BE2C (cell line): ENCODE results near the gene PTPRR.

ENCODE experiments used
- DNase-seq: peaks from one replicate; pipeline ENCODE4 v3.0.0-alpha.2; 2020
- H3K27me3 ChIP-seq: fragments of 250-450 bp; sonication (Bioruptor Pico); 2 replicates; pipeline ENCODE4 v1.5.1; 2020; ENCODE audit warnings: mild to moderate bottlenecking
- H3K36me3 ChIP-seq: fragments of 250-450 bp; sonication (Bioruptor Pico); 2 replicates; pipeline ENCODE4 v1.5.1; 2020; ENCODE audit warnings: mild to moderate bottlenecking
- H3K4me1 ChIP-seq: fragments of 250-450 bp; sonication (Bioruptor Pico); 2 replicates; pipeline ENCODE4 v1.5.1; 2020
- H3K4me3 ChIP-seq: 2 replicates; pipeline ENCODE4 v1.5.1; 2011; ENCODE audit warnings: low read depth, low read length
- H3K9me3 ChIP-seq: fragments of 250-450 bp; sonication (Bioruptor Pico); 2 replicates; pipeline ENCODE4 v1.5.1; 2020
- TF ChIP-seq, protein P1 (sequence below): IDR thresholded peaks from 2 replicates; pipeline ENCODE4 v1.5.1; 2012; ENCODE audit warnings: mild to moderate bottlenecking, low read depth, low read length

PTPRR gene

DNA sequence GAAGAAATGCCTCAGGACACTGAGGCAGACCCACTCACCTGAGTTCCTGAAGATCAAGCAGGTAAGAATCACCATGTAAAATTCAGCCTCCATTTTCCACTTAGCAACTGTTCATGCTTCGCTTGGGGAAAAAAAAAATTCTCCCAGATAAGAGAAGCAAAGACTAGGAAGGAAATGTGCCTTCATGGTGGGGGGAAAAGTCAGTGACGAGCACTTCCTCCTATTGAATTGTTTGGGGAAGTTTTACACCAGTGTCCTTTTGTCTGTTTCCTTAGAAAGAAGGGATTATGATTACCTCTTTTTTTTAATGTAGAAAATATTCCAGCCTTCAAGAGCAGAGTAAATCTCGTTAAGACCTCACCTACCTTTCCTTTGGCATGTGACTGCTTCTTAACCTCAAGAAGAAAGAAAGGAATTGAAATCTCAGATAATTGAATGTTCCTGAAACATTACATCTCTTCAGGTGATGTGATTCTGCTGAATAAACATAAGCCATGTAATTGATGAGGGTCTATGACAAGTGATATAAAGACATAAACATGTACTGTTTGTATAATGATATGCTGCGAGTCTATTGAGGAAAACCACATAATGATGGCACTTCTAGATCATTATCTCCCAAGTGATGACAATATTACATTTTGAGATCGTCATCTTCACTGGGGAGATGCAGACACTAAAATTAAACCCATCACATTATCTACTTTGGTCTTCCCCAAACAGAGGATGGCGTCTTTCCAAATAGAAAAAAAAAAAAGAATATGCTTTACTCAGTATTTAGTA lies 283.0 kb downstream of the PTPRR start, which contains the start of gene PTPRB:
Gene PTPRB, minus strand, starts transcription at position 127 of the 783 bp plus-strand sequence. Its CDS starts 34 bp downstream, at position 93.
- Histone ChIP-seq H3K36me3 (peaks cover 38% of the 10 kb centered on the region), H3K27me3 (no peaks in the 10 kb centered on the region), H3K4me1 (no peaks in the 10 kb centered on the region; the same call in 1 of the 2 replicates), H3K9me3 (no peaks in the 10 kb centered on the region), H3K4me3 (no peak within 1 kb of the TSS)
- TF ChIP-seq, protein P1, sequence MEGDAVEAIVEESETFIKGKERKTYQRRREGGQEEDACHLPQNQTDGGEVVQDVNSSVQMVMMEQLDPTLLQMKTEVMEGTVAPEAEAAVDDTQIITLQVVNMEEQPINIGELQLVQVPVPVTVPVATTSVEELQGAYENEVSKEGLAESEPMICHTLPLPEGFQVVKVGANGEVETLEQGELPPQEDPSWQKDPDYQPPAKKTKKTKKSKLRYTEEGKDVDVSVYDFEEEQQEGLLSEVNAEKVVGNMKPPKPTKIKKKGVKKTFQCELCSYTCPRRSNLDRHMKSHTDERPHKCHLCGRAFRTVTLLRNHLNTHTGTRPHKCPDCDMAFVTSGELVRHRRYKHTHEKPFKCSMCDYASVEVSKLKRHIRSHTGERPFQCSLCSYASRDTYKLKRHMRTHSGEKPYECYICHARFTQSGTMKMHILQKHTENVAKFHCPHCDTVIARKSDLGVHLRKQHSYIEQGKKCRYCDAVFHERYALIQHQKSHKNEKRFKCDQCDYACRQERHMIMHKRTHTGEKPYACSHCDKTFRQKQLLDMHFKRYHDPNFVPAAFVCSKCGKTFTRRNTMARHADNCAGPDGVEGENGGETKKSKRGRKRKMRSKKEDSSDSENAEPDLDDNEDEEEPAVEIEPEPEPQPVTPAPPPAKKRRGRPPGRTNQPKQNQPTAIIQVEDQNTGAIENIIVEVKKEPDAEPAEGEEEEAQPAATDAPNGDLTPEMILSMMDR: no peak
- DNase-seq: no peak

DNA sequence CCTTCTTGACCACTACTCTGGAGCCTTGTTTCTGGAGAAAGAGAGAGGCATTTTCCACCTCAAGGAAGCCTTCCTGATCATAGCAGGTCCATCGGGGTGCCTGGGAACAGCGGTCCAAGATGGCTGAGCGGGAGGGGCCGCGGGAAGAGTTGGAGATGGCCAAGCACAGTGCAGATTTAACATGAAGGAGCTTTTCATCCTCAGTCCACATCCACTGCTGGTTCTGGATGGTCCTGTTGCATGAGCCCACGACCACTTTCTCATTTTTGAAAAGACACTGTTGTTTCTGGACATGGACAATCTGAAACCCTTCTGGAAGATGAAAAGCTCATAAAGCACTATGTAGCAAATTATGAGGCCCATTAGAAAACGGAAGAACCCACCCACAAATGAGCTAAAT lies 284.8 kb downstream of the PTPRR start:
- Histone ChIP-seq H3K4me1 (no peaks in the 10 kb centered on the region; the same call in 1 of the 2 replicates), H3K9me3 (no peaks in the 10 kb centered on the region), H3K4me3 (no peak overlapping the region), H3K36me3 (peaks cover 32% of the 10 kb centered on the region), H3K27me3 (no peaks in the 10 kb centered on the region)
- TF ChIP-seq, protein P1: no peak
- no peak for DNase-seq

DNA sequence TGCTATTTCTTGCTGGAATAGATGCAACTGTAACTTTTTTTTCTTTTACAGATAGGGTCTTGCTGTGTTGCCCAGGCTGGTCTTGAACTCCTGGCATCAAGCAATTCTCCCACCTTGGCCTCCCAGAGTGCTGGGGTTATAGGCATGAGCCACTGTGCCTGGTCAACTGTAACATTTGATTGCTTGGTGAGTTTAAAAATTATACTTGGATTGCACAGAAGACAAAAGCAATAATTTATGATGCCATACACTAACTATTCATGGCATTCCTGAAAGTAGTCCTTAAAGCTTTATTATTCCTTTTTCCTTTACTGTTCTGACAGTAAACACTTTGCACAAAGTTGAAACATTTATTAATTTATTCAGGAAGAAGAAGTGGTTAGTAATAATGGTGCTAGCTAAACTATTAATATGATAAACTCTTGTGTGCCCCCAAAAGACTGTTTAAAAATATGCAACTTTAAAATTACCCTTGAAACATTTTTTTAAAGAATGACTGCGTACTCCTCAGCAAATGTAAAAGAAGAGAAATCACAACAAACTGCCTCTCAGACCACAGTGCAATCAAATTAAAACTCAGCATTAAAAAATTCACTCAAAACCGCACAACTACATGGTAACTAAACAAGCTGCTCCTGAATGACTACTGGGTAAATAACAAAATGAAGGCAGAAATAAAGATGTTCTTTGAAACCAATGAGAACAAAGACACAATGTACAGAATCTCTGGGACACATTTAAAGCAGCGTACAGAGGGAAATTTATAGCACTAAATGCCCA lies 291.6 kb downstream of the PTPRR start:
- no peak for DNase-seq
- Histone ChIP-seq H3K9me3 (no peaks in the 10 kb centered on the region), H3K4me1 (no peaks in the 10 kb centered on the region; the same call in 1 of the 2 replicates), H3K4me3 (no peak overlapping the region), H3K27me3 (no peaks in the 10 kb centered on the region), H3K36me3 (peaks cover 6% of the 10 kb centered on the region; the same call in 1 of the 2 replicates)
- TF ChIP-seq, protein P1: no peak

DNA sequence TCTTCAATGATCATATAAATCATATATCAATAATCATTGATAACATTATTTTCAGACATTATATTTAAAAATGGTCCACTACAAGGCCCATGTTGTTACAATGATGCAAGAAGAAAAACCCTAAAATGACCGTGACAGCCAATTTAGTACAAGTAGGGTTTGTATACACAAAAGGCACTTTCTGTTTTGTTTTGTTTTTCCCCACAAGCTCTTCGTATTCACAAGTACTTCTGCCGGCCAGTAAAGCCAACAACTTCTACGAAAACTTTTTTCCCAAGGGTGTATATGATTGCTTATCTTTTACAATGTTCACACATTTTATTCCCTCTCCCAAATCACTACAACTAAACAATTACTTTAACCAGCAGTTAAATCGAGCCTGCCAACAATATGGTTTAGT lies 292.9 kb downstream of the PTPRR start:
- no peaks in the 10 kb centered on the region for H3K9me3 ChIP-seq
- no peak overlapping the region for H3K4me3 ChIP-seq
- H3K27me3 ChIP-seq: no peaks in the 10 kb centered on the region
- TF ChIP-seq, protein P1: no peak
- peaks cover under 1% of the 10 kb centered on the region; the same call in 1 of the 2 replicates for H3K36me3 ChIP-seq
- no peaks in the 10 kb centered on the region; the same call in 1 of the 2 replicates for H3K4me1 ChIP-seq
- no peak for DNase-seq

DNA sequence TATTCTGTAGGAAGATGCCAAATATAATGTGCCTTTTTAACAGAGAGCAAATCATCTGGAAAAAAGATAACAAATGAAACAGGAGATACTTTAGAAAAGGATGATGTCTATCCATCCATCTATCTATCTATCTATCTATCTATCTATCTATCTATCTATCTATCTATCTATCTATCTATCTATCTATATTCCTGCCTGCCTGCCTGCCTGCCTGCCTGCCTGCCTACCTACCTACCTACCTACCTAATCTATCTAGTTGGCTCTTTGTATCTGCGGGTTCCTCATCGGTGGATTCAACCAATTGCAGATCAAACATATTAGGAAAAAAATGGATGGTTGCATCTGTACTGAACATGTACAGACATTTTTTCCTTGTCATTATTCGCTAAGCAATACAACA lies 294.4 kb downstream of the PTPRR start:
- Histone ChIP-seq H3K4me1 (no peaks in the 10 kb centered on the region; the same call in 1 of the 2 replicates), H3K9me3 (no peaks in the 10 kb centered on the region), H3K36me3 (peaks cover 13% of the 10 kb centered on the region), H3K4me3 (no peak overlapping the region), H3K27me3 (no peaks in the 10 kb centered on the region)
- TF ChIP-seq, protein P1: no peak
- DNase-seq: no peak
